HepG2 (cell line): ENCODE data around the gene GGA1. TPM values are rescaled to one million over a fixed set of nuclear protein-coding genes. Genes with fewer than 3 reads are reported as not detected.

Experiments used
- POGK ChIP-seq: sonication (generic); formaldehyde crosslinking; conservative IDR thresholded peaks from 2 replicates; pipeline ENCODE4 v1.8.0; 2022; ENCODE audit warnings: mild to moderate bottlenecking, moderate library complexity, missing genetic modification reagents
- PRDM10 ChIP-seq: sonication (generic); formaldehyde crosslinking; IDR thresholded peaks from 2 replicates; pipeline ENCODE4 v1.4.0; 2020; ENCODE audit warnings: low read depth, missing genetic modification reagents
- RXRB ChIP-seq: IDR thresholded peaks from 2 replicates; pipeline ENCODE4 v1.6.1; 2016; ENCODE audit warnings: borderline replicate concordance, missing genetic modification reagents, missing compliant biosample characterization
- UBTF ChIP-seq: sonication (generic); formaldehyde crosslinking; IDR thresholded peaks from 2 replicates; pipeline ENCODE4 v1.4.0; 2020; ENCODE audit warnings: mild to moderate bottlenecking, missing genetic modification reagents
- ZKSCAN1 ChIP-seq: fragments of 150-350 bp; IDR thresholded peaks from 2 replicates; pipeline ENCODE4 v1.6.1; 2014; ENCODE audit warnings: low read length
- ZNF274 ChIP-seq: sonication (generic); formaldehyde crosslinking; IDR thresholded peaks from 2 replicates; pipeline ENCODE4 v1.5.1; 2020; ENCODE audit warnings: mild to moderate bottlenecking, missing genetic modification reagents
- ZNF607 ChIP-seq: sonication (generic); formaldehyde crosslinking; IDR thresholded peaks from 2 replicates; pipeline ENCODE4 v1.5.1; 2020; ENCODE audit warnings: missing genetic modification reagents, mild to moderate bottlenecking, borderline replicate concordance
- ZNF629 ChIP-seq: sonication (generic); formaldehyde crosslinking; conservative IDR thresholded peaks from 2 replicates; pipeline ENCODE4 v1.5.0; 2020; ENCODE audit warnings: missing genetic modification reagents
- polyA plus RNA-seq, 8 experiments: library from polyadenylated mRNA; depleted of rRNA in 3 of 8; stranded (reverse) in 7 of 8; unstranded in 1 of 8; fragments of >200 nt; fragmentation: Illumina TruSeq in 4 of 8; extraction: Trizol in 4 of 8; gene quantifications; 2 replicates each; pipeline versions ENCODE4 v1.2.1 to v1.2.3, GENCODE V29; 2011 to 2016; ENCODE audit warnings: low read depth in 4 of 8, missing spikeins in 1 of 8, mixed read lengths in 1 of 8; ENCODE audit not compliant: insufficient read depth in 1 of 8
- total RNA-seq, 5 experiments: library from RNA; depleted of rRNA; stranded (reverse); fragments of >200 nt; fragmentation: Illumina TruSeq; extraction: Trizol; gene quantifications; 2 replicates each; pipeline ENCODE4 v1.2.3, GENCODE V29; 2016; ENCODE audit warnings: low read depth in 1 of 5
- TF ChIP-seq, protein P1 (sequence below): sonication (generic); formaldehyde crosslinking; IDR thresholded peaks from one replicate; pipeline ENCODE4 v1.5.1; 2020; ENCODE audit warnings: mild to moderate bottlenecking, missing genetic modification reagents; ENCODE audit errors: not compliant biosample characterization
- TF ChIP-seq, protein P2 (sequence below): IDR thresholded peaks from 2 replicates; pipeline ENCODE4 v1.6.1; 2012; ENCODE audit warnings: inconsistent platforms

GGA1 gene
- total and polyA plus RNA-seq, 2 of the 13 experiments (the other 11 are each of a cell fraction or from before 2014, with no cell fraction given), result 29.1 to 87.2 TPM

DNA sequence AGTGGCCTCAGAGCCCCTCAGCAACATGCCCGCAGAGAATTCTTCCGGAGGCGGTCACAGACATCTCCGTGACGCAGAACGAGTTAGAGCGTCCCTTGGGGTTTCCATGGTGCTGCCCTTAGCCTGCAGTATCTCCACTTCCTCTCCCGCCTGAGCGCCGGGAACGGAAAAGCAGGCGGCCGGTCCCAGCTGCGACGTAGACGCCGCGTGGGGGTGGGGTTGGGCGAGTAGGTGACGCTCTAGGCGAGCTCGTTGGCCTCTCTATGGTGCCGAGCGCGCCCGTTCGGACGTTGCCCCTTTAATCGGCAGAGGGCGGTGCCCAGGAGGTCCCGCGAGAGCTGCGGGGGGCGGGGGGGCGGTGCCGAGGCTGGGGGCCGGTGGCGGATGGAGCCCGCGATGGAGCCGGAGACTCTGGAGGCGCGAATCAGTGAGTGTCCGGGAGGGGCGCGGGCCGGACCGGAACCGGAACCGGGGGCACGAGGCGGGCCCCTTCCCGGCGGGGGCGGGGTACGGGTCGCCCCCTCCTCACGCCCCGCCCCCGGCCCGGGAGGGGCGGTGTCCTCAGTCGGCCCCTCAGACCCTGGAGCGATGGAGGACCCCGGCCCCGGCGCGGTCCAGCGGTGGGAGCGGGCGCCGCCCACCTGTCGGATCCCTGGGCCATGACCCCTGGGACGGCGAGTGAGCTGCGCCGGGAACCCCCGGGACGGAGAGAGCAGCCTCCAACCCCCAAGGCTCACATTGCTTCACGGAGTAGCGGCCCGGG, at the start of gene GGA1 (continued):
- peak; percentile 57; the same call in 1 of the 2 replicates for TF ChIP-seq UBTF (CRISPR knock-in tag)
- TF ChIP-seq POGK, result peak; percentile 14; the same call in 1 of the 2 replicates
- TF ChIP-seq, protein P1, sequence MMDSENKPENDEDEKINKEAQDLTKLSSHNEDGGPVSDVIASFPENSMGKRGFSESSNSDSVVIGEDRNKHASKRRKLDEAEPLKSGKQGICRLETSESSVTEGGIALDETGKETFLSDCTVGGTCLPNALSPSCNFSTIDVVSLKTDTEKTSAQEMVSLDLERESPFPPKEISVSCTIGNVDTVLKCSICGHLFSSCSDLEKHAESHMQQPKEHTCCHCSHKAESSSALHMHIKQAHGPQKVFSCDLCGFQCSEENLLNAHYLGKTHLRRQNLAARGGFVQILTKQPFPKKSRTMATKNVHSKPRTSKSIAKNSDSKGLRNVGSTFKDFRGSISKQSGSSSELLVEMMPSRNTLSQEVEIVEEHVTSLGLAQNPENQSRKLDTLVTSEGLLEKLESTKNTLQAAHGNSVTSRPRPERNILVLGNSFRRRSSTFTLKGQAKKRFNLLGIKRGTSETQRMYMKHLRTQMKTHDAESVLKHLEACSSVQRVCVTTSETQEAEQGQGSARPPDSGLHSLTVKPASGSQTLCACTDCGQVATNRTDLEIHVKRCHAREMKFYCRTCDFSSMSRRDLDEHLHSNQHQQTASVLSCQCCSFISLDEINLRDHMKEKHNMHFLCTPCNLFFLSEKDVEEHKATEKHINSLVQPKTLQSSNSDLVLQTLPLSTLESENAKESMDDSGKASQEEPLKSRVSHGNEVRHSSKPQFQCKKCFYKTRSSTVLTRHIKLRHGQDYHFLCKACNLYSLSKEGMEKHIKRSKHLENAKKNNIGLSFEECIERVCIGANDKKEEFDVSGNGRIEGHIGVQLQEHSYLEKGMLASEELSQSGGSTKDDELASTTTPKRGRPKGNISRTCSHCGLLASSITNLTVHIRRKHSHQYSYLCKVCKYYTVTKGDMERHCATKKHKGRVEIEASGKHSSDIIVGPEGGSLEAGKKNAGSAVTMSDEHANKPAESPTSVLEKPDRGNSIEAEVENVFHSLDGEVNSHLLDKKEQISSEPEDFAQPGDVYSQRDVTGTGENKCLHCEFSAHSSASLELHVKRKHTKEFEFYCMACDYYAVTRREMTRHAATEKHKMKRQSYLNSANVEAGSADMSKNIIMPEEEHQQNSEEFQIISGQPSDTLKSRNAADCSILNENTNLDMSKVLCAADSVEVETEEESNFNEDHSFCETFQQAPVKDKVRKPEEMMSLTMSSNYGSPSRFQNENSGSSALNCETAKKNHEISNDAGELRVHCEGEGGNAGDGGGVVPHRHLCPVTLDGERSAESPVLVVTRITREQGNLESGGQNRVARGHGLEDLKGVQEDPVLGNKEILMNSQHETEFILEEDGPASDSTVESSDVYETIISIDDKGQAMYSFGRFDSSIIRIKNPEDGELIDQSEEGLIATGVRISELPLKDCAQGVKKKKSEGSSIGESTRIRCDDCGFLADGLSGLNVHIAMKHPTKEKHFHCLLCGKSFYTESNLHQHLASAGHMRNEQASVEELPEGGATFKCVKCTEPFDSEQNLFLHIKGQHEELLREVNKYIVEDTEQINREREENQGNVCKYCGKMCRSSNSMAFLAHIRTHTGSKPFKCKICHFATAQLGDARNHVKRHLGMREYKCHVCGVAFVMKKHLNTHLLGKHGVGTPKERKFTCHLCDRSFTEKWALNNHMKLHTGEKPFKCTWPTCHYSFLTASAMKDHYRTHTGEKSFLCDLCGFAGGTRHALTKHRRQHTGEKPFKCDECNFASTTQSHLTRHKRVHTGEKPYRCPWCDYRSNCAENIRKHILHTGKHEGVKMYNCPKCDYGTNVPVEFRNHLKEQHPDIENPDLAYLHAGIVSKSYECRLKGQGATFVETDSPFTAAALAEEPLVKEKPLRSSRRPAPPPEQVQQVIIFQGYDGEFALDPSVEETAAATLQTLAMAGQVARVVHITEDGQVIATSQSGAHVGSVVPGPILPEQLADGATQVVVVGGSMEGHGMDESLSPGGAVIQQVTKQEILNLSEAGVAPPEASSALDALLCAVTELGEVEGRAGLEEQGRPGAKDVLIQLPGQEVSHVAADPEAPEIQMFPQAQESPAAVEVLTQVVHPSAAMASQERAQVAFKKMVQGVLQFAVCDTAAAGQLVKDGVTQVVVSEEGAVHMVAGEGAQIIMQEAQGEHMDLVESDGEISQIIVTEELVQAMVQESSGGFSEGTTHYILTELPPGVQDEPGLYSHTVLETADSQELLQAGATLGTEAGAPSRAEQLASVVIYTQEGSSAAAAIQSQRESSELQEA, result peak; percentile 86
- TF ChIP-seq ZNF629 (CRISPR knock-in tag), result no peak
- peak; percentile 90 for TF ChIP-seq ZNF607 (CRISPR knock-in tag)
- TF ChIP-seq ZNF274 (CRISPR knock-in tag), result no peak; the same call in 1 of the 2 replicates
- no peak for TF ChIP-seq ZKSCAN1
- peak; percentile 33; the same call in 1 of the 2 replicates for TF ChIP-seq RXRB (CRISPR knock-in tag)
- TF ChIP-seq, protein P2, sequence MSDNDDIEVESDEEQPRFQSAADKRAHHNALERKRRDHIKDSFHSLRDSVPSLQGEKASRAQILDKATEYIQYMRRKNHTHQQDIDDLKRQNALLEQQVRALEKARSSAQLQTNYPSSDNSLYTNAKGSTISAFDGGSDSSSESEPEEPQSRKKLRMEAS, result peak; percentile 94
- peak; percentile 44; the same call in 1 of the 2 replicates for TF ChIP-seq PRDM10 (CRISPR knock-in tag)
